ENCODE measurements around the gene DMRT2. TPM values are rescaled to one million over a fixed set of nuclear protein-coding genes. Genes with fewer than 3 reads are reported as not detected.

The DMRT2 gene
- total RNA-seq, 1 donor from 2014 or later = not detected

DNA sequence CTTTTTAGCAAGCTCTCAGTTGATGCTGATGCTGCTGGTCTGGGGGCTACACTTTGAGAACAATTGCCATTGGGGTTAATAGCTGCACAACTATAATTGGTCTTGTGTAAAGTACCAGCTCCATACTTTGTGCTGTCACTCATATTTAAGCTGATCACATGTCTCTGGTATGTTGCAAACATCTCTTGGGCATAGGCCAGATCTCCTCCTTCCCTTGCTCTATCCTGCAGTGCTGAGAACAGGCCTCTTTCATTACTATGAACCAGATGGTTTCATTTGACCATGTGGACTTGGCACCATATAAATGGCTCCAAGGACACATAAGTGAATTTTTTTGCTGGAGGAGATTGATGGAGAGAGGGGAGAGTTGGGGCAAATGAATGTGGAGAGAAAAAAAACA lies 48.4 kb downstream of the DMRT2 start:
- H3K4me2 ChIP-seq = no peak overlapping the region
- Mint-ChIP-seq H3K27ac (no peak overlapping the region), H3K36me3 (no peaks in the 10 kb centered on the region), H3K9me3 (no peaks in the 10 kb centered on the region), H3K4me3 (no peak overlapping the region), H3K4me1 (peaks cover 12% of the 10 kb centered on the region), H3K27me3 (ENCODE audit: insufficient read depth, low read depth) (peaks cover 2% of the 10 kb centered on the region)
- H3K4me3 ChIP-seq = no peak overlapping the region
- no peaks in the 10 kb centered on the region for H3K36me3 ChIP-seq
- peaks cover 8% of the 10 kb centered on the region for H3K9me3 ChIP-seq (ENCODE audit: low read depth)
- no peaks in the 10 kb centered on the region for H4K20me1 ChIP-seq (ENCODE audit: low read depth)
- H3K9ac ChIP-seq = no peak overlapping the region
- no peak overlapping the region for H2AFZ ChIP-seq (replicated peaks)
- TF ChIP-seq EZH2 (IDR thresholded peaks at IDR 0.05) (no peak), EZH2phosphoT487 (IDR thresholded peaks at IDR 0.05) (no peak)
- H3K27me3 ChIP-seq = no peaks in the 10 kb centered on the region
- H3K4me1 ChIP-seq = no peaks in the 10 kb centered on the region
- no peaks in the 10 kb centered on the region for H3K79me2 ChIP-seq (ENCODE audit: low read depth)
- no peak for DNase-seq (ENCODE audit: low spot score)
- no peaks in the 10 kb centered on the region for H3F3A ChIP-seq (ENCODE audit: low read depth)
- no peak overlapping the region for H3K27ac ChIP-seq

DNA sequence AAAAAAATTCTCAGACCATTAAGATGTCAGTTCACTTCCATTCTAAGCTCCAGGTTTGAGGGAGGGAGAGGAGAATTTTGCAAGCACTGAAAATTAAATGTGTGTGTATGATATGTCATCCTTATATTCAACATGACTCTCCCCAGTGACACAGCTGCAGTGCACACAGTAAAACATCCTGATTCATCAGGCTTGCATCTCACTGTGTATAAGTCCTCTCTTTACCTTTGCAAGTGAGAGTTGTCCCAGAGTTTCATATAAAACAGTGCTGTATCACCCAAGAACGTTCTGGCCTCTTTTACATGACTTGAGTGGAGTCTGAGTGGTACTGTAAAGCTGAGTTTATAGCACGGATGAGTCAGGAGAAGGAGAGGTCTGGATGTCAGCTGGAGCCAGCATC lies 50.0 kb downstream of the DMRT2 start:
- H3K36me3 Mint-ChIP-seq = no peaks in the 10 kb centered on the region
- Histone ChIP-seq H3K4me3 (no peak overlapping the region), H3K4me2 (no peak overlapping the region), H4K20me1 (ENCODE audit: low read depth) (no peaks in the 10 kb centered on the region), H3K27me3 (no peaks in the 10 kb centered on the region), H3K9ac (no peak overlapping the region), H3K79me2 (ENCODE audit: low read depth) (no peaks in the 10 kb centered on the region), H3K36me3 (no peaks in the 10 kb centered on the region), H3K9me3 (ENCODE audit: low read depth) (peaks cover 7% of the 10 kb centered on the region), H3F3A (ENCODE audit: low read depth) (no peaks in the 10 kb centered on the region), H2AFZ (replicated peaks) (no peak overlapping the region), H3K27ac (no peak overlapping the region), H3K4me1 (no peaks in the 10 kb centered on the region)
- TF ChIP-seq, protein P1, sequence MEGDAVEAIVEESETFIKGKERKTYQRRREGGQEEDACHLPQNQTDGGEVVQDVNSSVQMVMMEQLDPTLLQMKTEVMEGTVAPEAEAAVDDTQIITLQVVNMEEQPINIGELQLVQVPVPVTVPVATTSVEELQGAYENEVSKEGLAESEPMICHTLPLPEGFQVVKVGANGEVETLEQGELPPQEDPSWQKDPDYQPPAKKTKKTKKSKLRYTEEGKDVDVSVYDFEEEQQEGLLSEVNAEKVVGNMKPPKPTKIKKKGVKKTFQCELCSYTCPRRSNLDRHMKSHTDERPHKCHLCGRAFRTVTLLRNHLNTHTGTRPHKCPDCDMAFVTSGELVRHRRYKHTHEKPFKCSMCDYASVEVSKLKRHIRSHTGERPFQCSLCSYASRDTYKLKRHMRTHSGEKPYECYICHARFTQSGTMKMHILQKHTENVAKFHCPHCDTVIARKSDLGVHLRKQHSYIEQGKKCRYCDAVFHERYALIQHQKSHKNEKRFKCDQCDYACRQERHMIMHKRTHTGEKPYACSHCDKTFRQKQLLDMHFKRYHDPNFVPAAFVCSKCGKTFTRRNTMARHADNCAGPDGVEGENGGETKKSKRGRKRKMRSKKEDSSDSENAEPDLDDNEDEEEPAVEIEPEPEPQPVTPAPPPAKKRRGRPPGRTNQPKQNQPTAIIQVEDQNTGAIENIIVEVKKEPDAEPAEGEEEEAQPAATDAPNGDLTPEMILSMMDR (IDR thresholded peaks at IDR 0.05) = no peak
- TF ChIP-seq EZH2phosphoT487 (IDR thresholded peaks at IDR 0.05) (no peak), EZH2 (IDR thresholded peaks at IDR 0.05) (no peak)
- peaks cover 2% of the 10 kb centered on the region for H3K27me3 Mint-ChIP-seq (ENCODE audit: insufficient read depth, low read depth)
- peaks cover 12% of the 10 kb centered on the region for H3K4me1 Mint-ChIP-seq
- DNase-seq (ENCODE audit: low spot score) = no peak
- no peak overlapping the region for H3K27ac Mint-ChIP-seq
- no peaks in the 10 kb centered on the region for H3K9me3 Mint-ChIP-seq
- H3K4me3 Mint-ChIP-seq = no peak overlapping the region

DNA sequence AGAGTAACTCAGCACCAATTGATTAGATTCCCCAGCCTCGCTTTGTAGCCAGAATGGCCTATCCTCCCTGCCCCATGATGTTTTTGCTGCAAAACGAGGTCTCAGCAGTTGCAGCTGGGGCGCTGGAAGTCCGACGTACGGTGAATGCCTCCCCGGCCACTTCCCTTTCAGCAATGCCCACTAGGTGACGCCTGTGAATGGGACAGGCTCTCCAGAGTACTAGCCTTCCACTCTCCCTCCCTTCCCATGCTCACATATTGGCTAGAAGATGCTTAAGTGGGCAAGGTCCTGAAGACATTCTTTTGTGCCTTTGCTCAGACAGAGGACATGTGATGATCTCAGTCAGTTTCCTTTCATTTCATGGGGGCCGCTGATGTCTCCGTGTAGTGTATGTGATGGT lies 50.8 kb downstream of the DMRT2 start:
- Histone ChIP-seq H3K27me3 (no peaks in the 10 kb centered on the region), H4K20me1 (ENCODE audit: low read depth) (no peaks in the 10 kb centered on the region), H3F3A (ENCODE audit: low read depth) (no peaks in the 10 kb centered on the region), H3K4me3 (no peak overlapping the region), H3K9ac (no peak overlapping the region), H3K79me2 (ENCODE audit: low read depth) (no peaks in the 10 kb centered on the region), H2AFZ (replicated peaks) (no peak overlapping the region), H3K36me3 (no peaks in the 10 kb centered on the region), H3K4me1 (no peaks in the 10 kb centered on the region), H3K4me2 (no peak overlapping the region), H3K27ac (no peak overlapping the region), H3K9me3 (ENCODE audit: low read depth) (peaks cover 7% of the 10 kb centered on the region)
- TF ChIP-seq EZH2phosphoT487 (IDR thresholded peaks at IDR 0.05) (no peak), EZH2 (IDR thresholded peaks at IDR 0.05) (no peak)
- TF ChIP-seq, protein P1 (IDR thresholded peaks at IDR 0.05) = no peak
- H3K27me3 Mint-ChIP-seq (ENCODE audit: insufficient read depth, low read depth) = peaks cover 2% of the 10 kb centered on the region
- DNase-seq (ENCODE audit: low spot score) = no peak
- H3K4me3 Mint-ChIP-seq = no peak overlapping the region
- H3K4me1 Mint-ChIP-seq = peaks cover 12% of the 10 kb centered on the region
- no peaks in the 10 kb centered on the region for H3K9me3 Mint-ChIP-seq
- H3K36me3 Mint-ChIP-seq = no peaks in the 10 kb centered on the region
- no peak overlapping the region for H3K27ac Mint-ChIP-seq

DNA sequence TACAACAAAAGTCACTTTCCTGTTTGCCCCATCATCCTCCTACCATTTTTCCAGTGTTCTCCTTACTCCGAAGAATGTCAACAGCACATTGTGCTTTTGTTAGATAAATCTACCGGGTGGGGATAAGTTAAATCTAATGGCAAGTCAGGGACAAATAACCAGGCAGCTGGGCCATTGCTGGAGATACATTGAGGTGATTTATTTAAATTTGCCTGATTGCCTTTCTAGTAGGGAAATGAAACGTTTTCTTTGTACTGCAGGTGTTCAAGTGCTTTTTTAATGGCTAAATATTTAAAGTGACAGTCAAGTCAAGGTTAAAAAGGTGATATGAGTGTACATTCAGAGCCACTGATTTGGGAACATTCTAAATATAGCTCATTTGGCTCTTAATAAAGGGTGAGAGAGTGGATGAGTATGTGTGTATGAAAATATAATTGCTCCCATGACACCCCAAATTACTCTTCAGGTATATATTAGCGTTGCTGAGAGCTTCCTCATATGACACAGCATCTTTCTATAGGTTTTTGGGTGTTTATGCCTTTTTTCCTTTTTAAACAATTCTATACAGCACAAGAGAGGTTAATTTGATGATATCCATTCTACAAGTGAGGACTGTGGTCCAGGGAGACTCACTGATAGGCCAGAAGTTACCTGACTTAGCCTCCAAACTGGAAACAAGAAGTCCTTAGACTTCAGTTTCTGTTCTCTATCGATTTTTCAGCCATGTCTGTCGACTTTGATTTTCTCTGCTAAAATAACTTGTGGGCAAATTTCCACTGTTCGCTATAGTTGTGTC lies 51.9 kb downstream of the DMRT2 start:
- DNase-seq (ENCODE audit: low spot score) = no peak
- H3K27ac ChIP-seq = no peak overlapping the region

More for the DNA sequence above, 51.9 kb downstream of the DMRT2 start:
- H3K27ac Mint-ChIP-seq = no peak overlapping the region
- peaks cover 12% of the 10 kb centered on the region for H3K4me1 Mint-ChIP-seq
- Histone ChIP-seq H3K4me1 (no peaks in the 10 kb centered on the region), H2AFZ (replicated peaks) (no peak overlapping the region), H3K9ac (no peak overlapping the region), H4K20me1 (ENCODE audit: low read depth) (no peaks in the 10 kb centered on the region), H3K27me3 (no peaks in the 10 kb centered on the region), H3K9me3 (ENCODE audit: low read depth) (peaks cover 7% of the 10 kb centered on the region), H3K36me3 (no peaks in the 10 kb centered on the region), H3K4me3 (no peak overlapping the region), H3F3A (ENCODE audit: low read depth) (no peaks in the 10 kb centered on the region), H3K4me2 (no peak overlapping the region), H3K79me2 (ENCODE audit: low read depth) (no peaks in the 10 kb centered on the region)
- peaks cover 7% of the 10 kb centered on the region for H3K9me3 Mint-ChIP-seq
- no peak overlapping the region for H3K4me3 Mint-ChIP-seq
- H3K36me3 Mint-ChIP-seq = no peaks in the 10 kb centered on the region
- H3K27me3 Mint-ChIP-seq (ENCODE audit: insufficient read depth, low read depth) = no peaks in the 10 kb centered on the region
- TF ChIP-seq EZH2 (IDR thresholded peaks at IDR 0.05) = no peak
- TF ChIP-seq EZH2phosphoT487 (IDR thresholded peaks at IDR 0.05) = no peak
- TF ChIP-seq, protein P1 (IDR thresholded peaks at IDR 0.05) = no peak
